GM23338 (cell line): ENCODE measurements around the gene MBD5. TPM values are rescaled to one million over a fixed set of nuclear protein-coding genes. Genes with fewer than 3 reads are reported as not detected.
A peak's percentile ranks its signal among the peaks of the same experiment; 100 is the strongest.

Source experiments
- ATAC-seq: fragments of 200-7000 bp; cut with Tn5 transposase; 3 replicates; pipeline ENCODE4 v1.9.1; 2020
- DNase-seq: peaks from one replicate; pipeline ENCODE4 v3.0.0-alpha.2; 2015; ENCODE audit warnings: low spot score
- H2AFZ ChIP-seq: fragments of 200-600 bp; sonication (generic); 2 replicates; pipeline ENCODE4 v1.8.0; 2016; ENCODE audit warnings: antibody characterized with exemption, mild to moderate bottlenecking, moderate library complexity
- H3F3A ChIP-seq: fragments of 200-600 bp; sonication (generic); replicated peaks from 2 replicates; pipeline ENCODE4 v1.8.0; 2017; ENCODE audit warnings: antibody characterized with exemption, mixed run types, low read depth
- H3K27ac ChIP-seq: fragments of 200-600 bp; sonication (generic); 2 replicates; pipeline ENCODE4 v1.6.1; 2016; ENCODE audit warnings: low read depth
- H3K27me3 ChIP-seq: fragments of 200-600 bp; sonication (generic); 2 replicates; pipeline ENCODE4 v1.8.0; 2016; ENCODE audit warnings: mild to moderate bottlenecking, mixed run types, moderate library complexity; ENCODE audit not compliant: insufficient read depth
- H3K36me3 ChIP-seq: fragments of 200-600 bp; sonication (generic); 2 replicates; pipeline ENCODE4 v1.8.0; 2016; ENCODE audit warnings: mild to moderate bottlenecking; ENCODE audit not compliant: insufficient read depth
- H3K4me1 ChIP-seq: fragments of 200-600 bp; sonication (generic); 2 replicates; pipeline ENCODE4 v1.8.0; 2016; ENCODE audit warnings: mild to moderate bottlenecking, moderate library complexity; ENCODE audit not compliant: insufficient read depth
- H3K4me2 ChIP-seq: fragments of 200-600 bp; sonication (generic); 2 replicates; pipeline ENCODE4 v1.7.1; 2017; ENCODE audit warnings: mixed run types
- H3K4me3 ChIP-seq: fragments of 200-600 bp; sonication (generic); 2 replicates; pipeline ENCODE4 v1.6.1; 2016; ENCODE audit warnings: mixed run types
- H3K79me2 ChIP-seq: fragments of 200-600 bp; sonication (generic); replicated peaks from 2 replicates; pipeline ENCODE4 v1.8.0; 2017; ENCODE audit warnings: mild to moderate bottlenecking; ENCODE audit not compliant: insufficient read depth
- H3K9me2 ChIP-seq: fragments of 200-600 bp; sonication (generic); 2 replicates; pipeline ENCODE4 v1.8.0; 2017; ENCODE audit not compliant: insufficient read depth
- H4K20me1 ChIP-seq: fragments of 200-600 bp; sonication (generic); replicated peaks from 2 replicates; pipeline ENCODE4 v1.8.0; 2017; ENCODE audit warnings: mild to moderate bottlenecking; ENCODE audit not compliant: insufficient read depth
- H3K27ac Mint-ChIP-seq: 2 replicates; pipeline ENCODE4 v1.8.0; 2020; ENCODE audit warnings: inconsistent platforms, mild to moderate bottlenecking, moderate library complexity, mixed read lengths
- H3K27me3 Mint-ChIP-seq: 3 replicates; pipeline ENCODE4 v1.8.0; 2022; ENCODE audit warnings: low read depth, mild to moderate bottlenecking, moderate library complexity, mixed read lengths, inconsistent platforms; ENCODE audit not compliant: insufficient read depth, poor library complexity
- H3K36me3 Mint-ChIP-seq: 3 replicates; pipeline ENCODE4 v1.8.0; 2021; ENCODE audit warnings: low read depth, mild to moderate bottlenecking, inconsistent platforms, moderate library complexity, mixed read lengths
- H3K4me1 Mint-ChIP-seq: 3 replicates; pipeline ENCODE4 v1.8.0; 2020; ENCODE audit warnings: mild to moderate bottlenecking, inconsistent platforms, mixed read lengths
- H3K4me3 Mint-ChIP-seq: 3 replicates; pipeline ENCODE4 v1.8.0; 2021; ENCODE audit warnings: moderate library complexity, mild to moderate bottlenecking, inconsistent platforms, mixed read lengths
- H3K9me3 Mint-ChIP-seq: 3 replicates; pipeline ENCODE4 v1.8.0; 2020; ENCODE audit warnings: moderate library complexity, mild to moderate bottlenecking, inconsistent platforms, mixed read lengths
- CREB1 ChIP-seq: fragments of 250-450 bp; sonication (Bioruptor Pico); IDR thresholded peaks from 2 replicates; pipeline ENCODE4 v1.5.0; 2020; ENCODE audit warnings: low read depth, mild to moderate bottlenecking, moderate library complexity
- EZH2 ChIP-seq: fragments of 200-600 bp; sonication (generic); IDR thresholded peaks from one replicate; pipeline ENCODE4 v1.8.0; 2017; ENCODE audit warnings: antibody characterized with exemption, mild to moderate bottlenecking, low read depth; ENCODE audit not compliant: unreplicated experiment
- POLR2AphosphoS5 ChIP-seq: IDR thresholded peaks from 2 replicates; pipeline ENCODE4 v1.6.1; 2016; ENCODE audit warnings: antibody characterized with exemption, low read depth
- STAT1 ChIP-seq: IDR thresholded peaks from one replicate; pipeline ENCODE4 v1.6.1; 2016; ENCODE audit warnings: antibody characterized with exemption; ENCODE audit not compliant: unreplicated experiment
- ZNF331 ChIP-seq: fragments of 250-450 bp; sonication (Bioruptor Pico); IDR thresholded peaks from 2 replicates; pipeline ENCODE4 v1.5.0; 2020; ENCODE audit warnings: low read depth, mild to moderate bottlenecking, moderate library complexity
- polyA plus RNA-seq: library from polyadenylated mRNA; unstranded; fragments of >200 nt; fragmentation: Nextera tagmentation; extraction: Ambion mirVana; gene quantifications from 2 replicates; pipeline ENCODE4 v1.2.1, GENCODE V29; 2016
- total RNA-seq: library from RNA; depleted of rRNA; stranded (reverse); fragments of >200 nt; shearing (Covaris generic); gene quantifications from 2 replicates; pipeline ENCODE4 v1.2.3, GENCODE V29; 2014
- TF ChIP-seq, protein P1 (sequence below): fragments of 250-450 bp; sonication (Bioruptor Pico); IDR thresholded peaks from 2 replicates; pipeline ENCODE4 v1.5.0; 2020; ENCODE audit warnings: mild to moderate bottlenecking, moderate library complexity
- TF ChIP-seq, protein P2 (sequence below): IDR thresholded peaks from 2 replicates; pipeline ENCODE4 v1.6.1; 2016; ENCODE audit warnings: antibody characterized with exemption
- TF ChIP-seq, protein P3 (sequence below): IDR thresholded peaks from one replicate; pipeline ENCODE4 v1.6.1; 2018; ENCODE audit warnings: antibody characterized with exemption; ENCODE audit not compliant: unreplicated experiment
- TF ChIP-seq, protein P4 (sequence below), 2 experiments: fragments of 200-600 bp in 1 of 2; sonication (generic) in 1 of 2; conservative IDR thresholded peaks; 2 replicates each; pipeline versions ENCODE4 v1.5.1 to v1.6.1; 2016 to 2017; ENCODE audit warnings: antibody characterized with exemption in 2 of 2, low read depth in 2 of 2, mild to moderate bottlenecking in 2 of 2, moderate library complexity in 1 of 2

The MBD5 gene
- total and polyA plus RNA-seq, 2 experiments from 2014 or later, result 16.2 to 23.1 TPM

DNA sequence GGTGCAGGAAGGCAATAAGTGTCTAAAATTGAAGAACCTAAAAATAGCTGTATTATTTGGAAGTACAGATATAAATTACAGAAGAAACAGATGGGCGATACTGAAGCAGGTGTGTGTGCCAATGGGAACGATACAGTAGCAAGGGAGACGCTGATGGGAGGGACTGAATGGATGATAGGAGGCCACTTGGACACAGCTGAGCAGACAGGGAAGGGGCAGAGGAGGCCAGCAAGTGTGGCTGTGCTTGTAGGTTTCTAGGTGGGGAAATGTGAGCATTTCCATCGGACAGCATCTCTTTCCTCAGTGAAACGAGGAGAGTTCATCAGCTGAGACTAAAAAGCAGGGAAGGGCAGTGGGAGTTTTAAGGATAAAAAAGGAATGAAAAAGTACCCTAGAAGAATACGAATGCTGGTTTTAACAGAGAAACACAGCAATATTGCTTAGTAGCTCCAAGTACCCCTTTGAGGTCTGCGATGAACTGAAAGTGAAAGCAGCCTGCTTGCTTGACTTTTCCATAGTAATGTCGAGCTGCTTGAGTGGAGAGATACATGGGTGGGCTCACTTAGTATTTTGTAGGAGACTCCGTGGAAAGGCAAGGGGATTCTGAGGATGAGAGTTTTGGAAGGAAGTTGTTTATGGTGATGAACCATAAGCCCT is 531.9 kb downstream of the MBD5 start (continued):
- TF ChIP-seq, protein P1, sequence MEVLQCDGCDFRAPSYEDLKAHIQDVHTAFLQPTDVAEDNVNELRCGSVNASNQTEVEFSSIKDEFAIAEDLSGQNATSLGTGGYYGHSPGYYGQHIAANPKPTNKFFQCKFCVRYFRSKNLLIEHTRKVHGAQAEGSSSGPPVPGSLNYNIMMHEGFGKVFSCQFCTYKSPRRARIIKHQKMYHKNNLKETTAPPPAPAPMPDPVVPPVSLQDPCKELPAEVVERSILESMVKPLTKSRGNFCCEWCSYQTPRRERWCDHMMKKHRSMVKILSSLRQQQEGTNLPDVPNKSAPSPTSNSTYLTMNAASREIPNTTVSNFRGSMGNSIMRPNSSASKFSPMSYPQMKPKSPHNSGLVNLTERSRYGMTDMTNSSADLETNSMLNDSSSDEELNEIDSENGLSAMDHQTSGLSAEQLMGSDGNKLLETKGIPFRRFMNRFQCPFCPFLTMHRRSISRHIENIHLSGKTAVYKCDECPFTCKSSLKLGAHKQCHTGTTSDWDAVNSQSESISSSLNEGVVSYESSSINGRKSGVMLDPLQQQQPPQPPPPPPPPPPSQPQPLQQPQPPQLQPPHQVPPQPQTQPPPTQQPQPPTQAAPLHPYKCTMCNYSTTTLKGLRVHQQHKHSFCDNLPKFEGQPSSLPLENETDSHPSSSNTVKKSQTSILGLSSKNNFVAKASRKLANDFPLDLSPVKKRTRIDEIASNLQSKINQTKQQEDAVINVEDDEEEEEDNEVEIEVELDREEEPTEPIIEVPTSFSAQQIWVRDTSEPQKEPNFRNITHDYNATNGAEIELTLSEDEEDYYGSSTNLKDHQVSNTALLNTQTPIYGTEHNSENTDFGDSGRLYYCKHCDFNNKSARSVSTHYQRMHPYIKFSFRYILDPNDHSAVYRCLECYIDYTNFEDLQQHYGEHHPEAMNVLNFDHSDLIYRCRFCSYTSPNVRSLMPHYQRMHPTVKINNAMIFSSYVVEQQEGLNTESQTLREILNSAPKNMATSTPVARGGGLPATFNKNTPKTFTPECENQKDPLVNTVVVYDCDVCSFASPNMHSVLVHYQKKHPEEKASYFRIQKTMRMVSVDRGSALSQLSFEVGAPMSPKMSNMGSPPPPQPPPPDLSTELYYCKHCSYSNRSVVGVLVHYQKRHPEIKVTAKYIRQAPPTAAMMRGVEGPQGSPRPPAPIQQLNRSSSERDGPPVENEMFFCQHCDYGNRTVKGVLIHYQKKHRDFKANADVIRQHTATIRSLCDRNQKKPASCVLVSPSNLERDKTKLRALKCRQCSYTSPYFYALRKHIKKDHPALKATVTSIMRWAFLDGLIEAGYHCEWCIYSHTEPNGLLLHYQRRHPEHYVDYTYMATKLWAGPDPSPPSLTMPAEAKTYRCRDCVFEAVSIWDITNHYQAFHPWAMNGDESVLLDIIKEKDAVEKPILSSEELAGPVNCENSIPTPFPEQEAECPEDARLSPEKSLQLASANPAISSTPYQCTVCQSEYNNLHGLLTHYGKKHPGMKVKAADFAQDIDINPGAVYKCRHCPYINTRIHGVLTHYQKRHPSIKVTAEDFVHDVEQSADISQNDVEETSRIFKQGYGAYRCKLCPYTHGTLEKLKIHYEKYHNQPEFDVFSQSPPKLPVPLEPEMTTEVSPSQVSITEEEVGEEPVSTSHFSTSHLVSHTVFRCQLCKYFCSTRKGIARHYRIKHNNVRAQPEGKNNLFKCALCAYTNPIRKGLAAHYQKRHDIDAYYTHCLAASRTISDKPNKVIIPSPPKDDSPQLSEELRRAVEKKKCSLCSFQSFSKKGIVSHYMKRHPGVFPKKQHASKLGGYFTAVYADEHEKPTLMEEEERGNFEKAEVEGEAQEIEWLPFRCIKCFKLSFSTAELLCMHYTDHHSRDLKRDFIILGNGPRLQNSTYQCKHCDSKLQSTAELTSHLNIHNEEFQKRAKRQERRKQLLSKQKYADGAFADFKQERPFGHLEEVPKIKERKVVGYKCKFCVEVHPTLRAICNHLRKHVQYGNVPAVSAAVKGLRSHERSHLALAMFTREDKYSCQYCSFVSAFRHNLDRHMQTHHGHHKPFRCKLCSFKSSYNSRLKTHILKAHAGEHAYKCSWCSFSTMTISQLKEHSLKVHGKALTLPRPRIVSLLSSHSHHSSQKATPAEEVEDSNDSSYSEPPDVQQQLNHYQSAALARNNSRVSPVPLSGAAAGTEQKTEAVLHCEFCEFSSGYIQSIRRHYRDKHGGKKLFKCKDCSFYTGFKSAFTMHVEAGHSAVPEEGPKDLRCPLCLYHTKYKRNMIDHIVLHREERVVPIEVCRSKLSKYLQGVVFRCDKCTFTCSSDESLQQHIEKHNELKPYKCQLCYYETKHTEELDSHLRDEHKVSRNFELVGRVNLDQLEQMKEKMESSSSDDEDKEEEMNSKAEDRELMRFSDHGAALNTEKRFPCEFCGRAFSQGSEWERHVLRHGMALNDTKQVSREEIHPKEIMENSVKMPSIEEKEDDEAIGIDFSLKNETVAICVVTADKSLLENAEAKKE (CRISPR knock-in tag), result no peak
- TF ChIP-seq, protein P2, sequence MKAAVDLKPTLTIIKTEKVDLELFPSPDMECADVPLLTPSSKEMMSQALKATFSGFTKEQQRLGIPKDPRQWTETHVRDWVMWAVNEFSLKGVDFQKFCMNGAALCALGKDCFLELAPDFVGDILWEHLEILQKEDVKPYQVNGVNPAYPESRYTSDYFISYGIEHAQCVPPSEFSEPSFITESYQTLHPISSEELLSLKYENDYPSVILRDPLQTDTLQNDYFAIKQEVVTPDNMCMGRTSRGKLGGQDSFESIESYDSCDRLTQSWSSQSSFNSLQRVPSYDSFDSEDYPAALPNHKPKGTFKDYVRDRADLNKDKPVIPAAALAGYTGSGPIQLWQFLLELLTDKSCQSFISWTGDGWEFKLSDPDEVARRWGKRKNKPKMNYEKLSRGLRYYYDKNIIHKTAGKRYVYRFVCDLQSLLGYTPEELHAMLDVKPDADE, result no peak

DNA sequence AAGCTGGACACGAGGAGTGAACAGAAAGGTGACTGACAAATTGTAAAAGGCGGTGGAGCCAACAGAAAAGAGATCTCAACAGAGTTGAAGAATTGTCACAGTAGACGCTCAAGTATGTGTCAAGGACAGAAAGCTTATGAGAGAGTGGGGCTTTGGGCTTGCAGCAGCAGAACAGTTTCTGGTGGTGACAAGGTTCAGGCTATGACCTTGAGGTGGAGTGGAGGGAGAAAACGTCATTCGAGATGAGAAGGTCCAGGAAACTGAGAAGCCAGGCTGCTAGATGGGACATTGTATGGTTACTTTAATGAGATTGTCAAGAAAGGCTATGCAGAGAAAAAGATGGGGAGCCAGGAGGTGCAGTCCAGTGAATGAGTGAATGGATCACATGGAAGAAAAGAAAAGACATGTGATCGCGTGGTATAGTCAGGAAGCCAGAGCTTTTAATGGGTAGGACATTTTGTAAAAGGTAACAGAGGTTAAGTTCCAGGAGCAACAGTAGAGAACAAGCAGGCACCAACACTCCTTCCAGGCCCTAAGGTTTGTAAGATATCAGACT is 532.5 kb downstream of the MBD5 start:
- no peak overlapping the region for H3K4me3 ChIP-seq
- H3K79me2 ChIP-seq, result no peaks in the 10 kb centered on the region
- Mint-ChIP-seq H3K36me3 (no peaks in the 10 kb centered on the region; the same call in 2 of the 3 replicates), H3K27ac (no peak overlapping the region), H3K27me3 (peaks cover 7% of the 10 kb centered on the region), H3K4me3 (no peak overlapping the region), H3K4me1 (peaks cover 11% of the 10 kb centered on the region), H3K9me3 (peaks cover 6% of the 10 kb centered on the region)
- H3K9me2 ChIP-seq, result peaks cover 17% of the 10 kb centered on the region; the same call in 1 of the 2 replicates
- DNase-seq (no peak), ATAC-seq (no peak)
- H4K20me1 ChIP-seq, result no peaks in the 10 kb centered on the region
- no peak overlapping the region for H2AFZ ChIP-seq
- H3K4me1 ChIP-seq, result peaks cover 30% of the 10 kb centered on the region
- no peaks in the 10 kb centered on the region for H3K27me3 ChIP-seq
- peak overlapping the region; percentile 37 for H3K4me2 ChIP-seq
- no peaks in the 10 kb centered on the region for H3K36me3 ChIP-seq
- H3F3A ChIP-seq, result no peaks in the 10 kb centered on the region
- H3K27ac ChIP-seq, result no peak overlapping the region
- TF ChIP-seq POLR2AphosphoS5 (no peak), STAT1 (no peak), ZNF331 (CRISPR knock-in tag) (no peak), EZH2 (no peak), CREB1 (CRISPR knock-in tag) (no peak)
- TF ChIP-seq, protein P3, sequence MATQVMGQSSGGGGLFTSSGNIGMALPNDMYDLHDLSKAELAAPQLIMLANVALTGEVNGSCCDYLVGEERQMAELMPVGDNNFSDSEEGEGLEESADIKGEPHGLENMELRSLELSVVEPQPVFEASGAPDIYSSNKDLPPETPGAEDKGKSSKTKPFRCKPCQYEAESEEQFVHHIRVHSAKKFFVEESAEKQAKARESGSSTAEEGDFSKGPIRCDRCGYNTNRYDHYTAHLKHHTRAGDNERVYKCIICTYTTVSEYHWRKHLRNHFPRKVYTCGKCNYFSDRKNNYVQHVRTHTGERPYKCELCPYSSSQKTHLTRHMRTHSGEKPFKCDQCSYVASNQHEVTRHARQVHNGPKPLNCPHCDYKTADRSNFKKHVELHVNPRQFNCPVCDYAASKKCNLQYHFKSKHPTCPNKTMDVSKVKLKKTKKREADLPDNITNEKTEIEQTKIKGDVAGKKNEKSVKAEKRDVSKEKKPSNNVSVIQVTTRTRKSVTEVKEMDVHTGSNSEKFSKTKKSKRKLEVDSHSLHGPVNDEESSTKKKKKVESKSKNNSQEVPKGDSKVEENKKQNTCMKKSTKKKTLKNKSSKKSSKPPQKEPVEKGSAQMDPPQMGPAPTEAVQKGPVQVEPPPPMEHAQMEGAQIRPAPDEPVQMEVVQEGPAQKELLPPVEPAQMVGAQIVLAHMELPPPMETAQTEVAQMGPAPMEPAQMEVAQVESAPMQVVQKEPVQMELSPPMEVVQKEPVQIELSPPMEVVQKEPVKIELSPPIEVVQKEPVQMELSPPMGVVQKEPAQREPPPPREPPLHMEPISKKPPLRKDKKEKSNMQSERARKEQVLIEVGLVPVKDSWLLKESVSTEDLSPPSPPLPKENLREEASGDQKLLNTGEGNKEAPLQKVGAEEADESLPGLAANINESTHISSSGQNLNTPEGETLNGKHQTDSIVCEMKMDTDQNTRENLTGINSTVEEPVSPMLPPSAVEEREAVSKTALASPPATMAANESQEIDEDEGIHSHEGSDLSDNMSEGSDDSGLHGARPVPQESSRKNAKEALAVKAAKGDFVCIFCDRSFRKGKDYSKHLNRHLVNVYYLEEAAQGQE, result no peak
- TF ChIP-seq, protein P4, sequence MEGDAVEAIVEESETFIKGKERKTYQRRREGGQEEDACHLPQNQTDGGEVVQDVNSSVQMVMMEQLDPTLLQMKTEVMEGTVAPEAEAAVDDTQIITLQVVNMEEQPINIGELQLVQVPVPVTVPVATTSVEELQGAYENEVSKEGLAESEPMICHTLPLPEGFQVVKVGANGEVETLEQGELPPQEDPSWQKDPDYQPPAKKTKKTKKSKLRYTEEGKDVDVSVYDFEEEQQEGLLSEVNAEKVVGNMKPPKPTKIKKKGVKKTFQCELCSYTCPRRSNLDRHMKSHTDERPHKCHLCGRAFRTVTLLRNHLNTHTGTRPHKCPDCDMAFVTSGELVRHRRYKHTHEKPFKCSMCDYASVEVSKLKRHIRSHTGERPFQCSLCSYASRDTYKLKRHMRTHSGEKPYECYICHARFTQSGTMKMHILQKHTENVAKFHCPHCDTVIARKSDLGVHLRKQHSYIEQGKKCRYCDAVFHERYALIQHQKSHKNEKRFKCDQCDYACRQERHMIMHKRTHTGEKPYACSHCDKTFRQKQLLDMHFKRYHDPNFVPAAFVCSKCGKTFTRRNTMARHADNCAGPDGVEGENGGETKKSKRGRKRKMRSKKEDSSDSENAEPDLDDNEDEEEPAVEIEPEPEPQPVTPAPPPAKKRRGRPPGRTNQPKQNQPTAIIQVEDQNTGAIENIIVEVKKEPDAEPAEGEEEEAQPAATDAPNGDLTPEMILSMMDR (conservative IDR thresholded peaks at IDR 0.05; ENCODE audit: low read depth in 2 of 2), result no peak
- TF ChIP-seq, protein P2, result no peak
